Ishikawa (cell line): ENCODE data around the gene CLK4.

ENCODE experiments used
- CEBPB ChIP-seq: IDR thresholded peaks from 2 replicates; pipeline ENCODE4 v1.6.1; 2012
- CREB1 ChIP-seq: IDR thresholded peaks from 2 replicates; pipeline ENCODE4 v1.6.1; 2012; ENCODE audit warnings: low read depth
- EGR1 ChIP-seq: IDR thresholded peaks from 2 replicates; pipeline ENCODE4 v1.6.1; 2012
- EP300 ChIP-seq: IDR thresholded peaks from 2 replicates; pipeline ENCODE4 v1.6.1; 2012; ENCODE audit warnings: borderline replicate concordance
- FOXM1 ChIP-seq: IDR thresholded peaks from 2 replicates; pipeline ENCODE4 v1.6.1; 2012; ENCODE audit warnings: low read depth, borderline replicate concordance
- NFIC ChIP-seq: IDR thresholded peaks from 2 replicates; pipeline ENCODE4 v1.6.1; 2012
- RAD21 ChIP-seq: IDR thresholded peaks from 2 replicates; pipeline ENCODE4 v1.6.1; 2012; ENCODE audit warnings: low read depth
- TAF1 ChIP-seq: IDR thresholded peaks from 2 replicates; pipeline ENCODE4 v1.6.1; 2012; ENCODE audit warnings: low read depth, mild to moderate bottlenecking
- TCF12 ChIP-seq: IDR thresholded peaks from 2 replicates; pipeline ENCODE4 v1.6.1; 2012; ENCODE audit warnings: low read depth
- TEAD4 ChIP-seq: IDR thresholded peaks from 2 replicates; pipeline ENCODE4 v1.6.1; 2012
- YY1 ChIP-seq: IDR thresholded peaks from 2 replicates; pipeline ENCODE4 v1.6.1; 2012; ENCODE audit warnings: low read depth
- ZBTB7A ChIP-seq: IDR thresholded peaks from 2 replicates; pipeline ENCODE4 v1.6.1; 2012; ENCODE audit warnings: low read depth
- TF ChIP-seq, protein P1 (sequence below): IDR thresholded peaks from 2 replicates; pipeline ENCODE4 v1.6.1; 2012
- TF ChIP-seq, protein P2 (sequence below): IDR thresholded peaks from 2 replicates; pipeline ENCODE4 v1.6.1; 2012; ENCODE audit warnings: low read depth, mild to moderate bottlenecking
- TF ChIP-seq, protein P3 (sequence below): IDR thresholded peaks from 2 replicates; pipeline ENCODE4 v1.6.1; 2012

Gene CLK4

DNA sequence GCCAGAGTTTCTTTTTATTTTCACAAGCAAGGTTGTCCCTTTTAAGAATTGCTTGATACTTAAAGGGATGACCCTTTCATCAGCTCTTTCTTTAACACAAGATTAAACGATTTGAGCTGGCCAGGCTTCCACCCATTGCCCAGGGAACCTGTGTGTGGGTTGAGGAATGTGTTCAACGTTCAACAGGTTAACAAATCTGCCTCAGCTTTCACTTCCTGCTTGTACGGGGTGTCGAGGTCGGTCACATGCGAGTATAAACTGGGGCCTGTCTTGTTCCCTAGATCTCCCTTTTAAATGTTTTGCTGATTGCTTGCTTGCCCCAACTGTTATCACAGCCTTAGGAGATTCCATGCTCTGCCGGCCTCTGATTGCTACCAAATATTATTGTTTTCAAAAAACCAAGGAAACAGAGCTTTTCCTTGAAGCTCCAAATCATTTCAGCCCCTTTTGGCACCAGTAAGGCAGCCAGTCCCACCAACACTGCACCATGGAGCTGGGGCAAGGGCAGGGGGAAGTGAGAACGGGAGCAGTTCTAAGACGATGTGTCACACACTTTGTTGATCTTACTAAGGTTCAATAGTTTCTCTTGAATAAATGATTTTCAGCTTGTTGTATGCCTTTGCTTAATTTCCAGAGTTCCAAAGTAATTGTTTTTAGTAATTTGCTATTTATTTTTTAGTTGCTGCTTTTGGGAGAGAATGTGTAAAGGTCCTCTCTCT is 10.7 kb upstream of the CLK4 start:
- TF ChIP-seq, protein P1, sequence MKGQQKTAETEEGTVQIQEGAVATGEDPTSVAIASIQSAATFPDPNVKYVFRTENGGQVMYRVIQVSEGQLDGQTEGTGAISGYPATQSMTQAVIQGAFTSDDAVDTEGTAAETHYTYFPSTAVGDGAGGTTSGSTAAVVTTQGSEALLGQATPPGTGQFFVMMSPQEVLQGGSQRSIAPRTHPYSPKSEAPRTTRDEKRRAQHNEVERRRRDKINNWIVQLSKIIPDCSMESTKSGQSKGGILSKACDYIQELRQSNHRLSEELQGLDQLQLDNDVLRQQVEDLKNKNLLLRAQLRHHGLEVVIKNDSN = no peak
- TF ChIP-seq FOXM1 (no peak), ZBTB7A (no peak), CEBPB (no peak), CREB1 (no peak), TAF1 (no peak), EGR1 (no peak), TCF12 (no peak), EP300 (no peak), TEAD4 (no peak), RAD21 (no peak), NFIC (no peak), YY1 (no peak)
- TF ChIP-seq, protein P2, sequence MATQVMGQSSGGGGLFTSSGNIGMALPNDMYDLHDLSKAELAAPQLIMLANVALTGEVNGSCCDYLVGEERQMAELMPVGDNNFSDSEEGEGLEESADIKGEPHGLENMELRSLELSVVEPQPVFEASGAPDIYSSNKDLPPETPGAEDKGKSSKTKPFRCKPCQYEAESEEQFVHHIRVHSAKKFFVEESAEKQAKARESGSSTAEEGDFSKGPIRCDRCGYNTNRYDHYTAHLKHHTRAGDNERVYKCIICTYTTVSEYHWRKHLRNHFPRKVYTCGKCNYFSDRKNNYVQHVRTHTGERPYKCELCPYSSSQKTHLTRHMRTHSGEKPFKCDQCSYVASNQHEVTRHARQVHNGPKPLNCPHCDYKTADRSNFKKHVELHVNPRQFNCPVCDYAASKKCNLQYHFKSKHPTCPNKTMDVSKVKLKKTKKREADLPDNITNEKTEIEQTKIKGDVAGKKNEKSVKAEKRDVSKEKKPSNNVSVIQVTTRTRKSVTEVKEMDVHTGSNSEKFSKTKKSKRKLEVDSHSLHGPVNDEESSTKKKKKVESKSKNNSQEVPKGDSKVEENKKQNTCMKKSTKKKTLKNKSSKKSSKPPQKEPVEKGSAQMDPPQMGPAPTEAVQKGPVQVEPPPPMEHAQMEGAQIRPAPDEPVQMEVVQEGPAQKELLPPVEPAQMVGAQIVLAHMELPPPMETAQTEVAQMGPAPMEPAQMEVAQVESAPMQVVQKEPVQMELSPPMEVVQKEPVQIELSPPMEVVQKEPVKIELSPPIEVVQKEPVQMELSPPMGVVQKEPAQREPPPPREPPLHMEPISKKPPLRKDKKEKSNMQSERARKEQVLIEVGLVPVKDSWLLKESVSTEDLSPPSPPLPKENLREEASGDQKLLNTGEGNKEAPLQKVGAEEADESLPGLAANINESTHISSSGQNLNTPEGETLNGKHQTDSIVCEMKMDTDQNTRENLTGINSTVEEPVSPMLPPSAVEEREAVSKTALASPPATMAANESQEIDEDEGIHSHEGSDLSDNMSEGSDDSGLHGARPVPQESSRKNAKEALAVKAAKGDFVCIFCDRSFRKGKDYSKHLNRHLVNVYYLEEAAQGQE = no peak
- TF ChIP-seq, protein P3, sequence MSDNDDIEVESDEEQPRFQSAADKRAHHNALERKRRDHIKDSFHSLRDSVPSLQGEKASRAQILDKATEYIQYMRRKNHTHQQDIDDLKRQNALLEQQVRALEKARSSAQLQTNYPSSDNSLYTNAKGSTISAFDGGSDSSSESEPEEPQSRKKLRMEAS = no peak

DNA sequence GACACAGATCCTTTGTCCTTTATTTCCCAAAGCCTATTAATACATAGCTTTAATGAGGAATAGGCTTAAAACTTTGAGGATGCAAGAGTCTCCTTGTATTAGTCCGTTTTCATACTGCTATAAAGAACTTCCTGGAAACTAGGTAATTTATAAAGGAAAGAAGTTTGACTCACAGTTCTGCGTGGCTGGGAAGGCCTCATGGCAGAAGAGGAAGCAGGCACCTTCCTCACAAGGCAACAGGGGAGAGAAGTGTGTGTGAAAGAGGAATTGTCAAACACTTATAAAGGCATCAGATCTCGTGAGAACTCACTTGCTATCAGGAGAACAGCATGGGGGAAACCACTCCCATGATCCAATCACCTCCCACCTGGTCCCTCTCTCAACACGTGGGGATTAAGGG is 5.4 kb upstream of the CLK4 start:
- TF ChIP-seq EP300 (no peak), EGR1 (no peak), NFIC (no peak), YY1 (no peak), CREB1 (no peak), TAF1 (no peak), RAD21 (no peak), ZBTB7A (no peak), TCF12 (no peak), FOXM1 (no peak), TEAD4 (no peak), CEBPB (no peak)
- TF ChIP-seq, protein P3 = no peak
- TF ChIP-seq, protein P2 = no peak
- TF ChIP-seq, protein P1 = no peak

DNA sequence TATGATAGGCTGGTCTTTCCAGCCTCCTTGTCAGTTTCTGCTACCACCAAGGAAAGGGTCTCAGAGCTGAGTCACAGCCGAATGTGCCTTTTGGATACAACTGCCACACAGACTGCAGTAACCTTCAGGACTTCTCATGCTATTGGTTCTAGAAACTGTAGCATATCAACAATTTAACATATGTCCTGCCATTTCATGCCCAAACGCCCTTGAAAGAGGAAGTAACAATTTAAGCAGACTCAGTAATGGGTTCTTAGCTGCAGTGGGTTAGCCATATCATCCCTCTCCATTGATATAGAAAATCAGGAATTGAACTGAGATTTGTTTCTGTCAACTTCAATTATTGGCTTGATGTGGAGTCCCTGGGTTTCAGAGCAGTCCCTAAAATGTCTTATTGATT is 4.1 kb upstream of the CLK4 start:
- TF ChIP-seq TEAD4 (no peak), YY1 (no peak), EGR1 (no peak), CREB1 (no peak), FOXM1 (no peak), CEBPB (no peak), RAD21 (no peak), TAF1 (no peak), EP300 (no peak), TCF12 (no peak), NFIC (no peak), ZBTB7A (no peak)
- TF ChIP-seq, protein P1 = no peak
- TF ChIP-seq, protein P2 = no peak
- TF ChIP-seq, protein P3 = no peak

DNA sequence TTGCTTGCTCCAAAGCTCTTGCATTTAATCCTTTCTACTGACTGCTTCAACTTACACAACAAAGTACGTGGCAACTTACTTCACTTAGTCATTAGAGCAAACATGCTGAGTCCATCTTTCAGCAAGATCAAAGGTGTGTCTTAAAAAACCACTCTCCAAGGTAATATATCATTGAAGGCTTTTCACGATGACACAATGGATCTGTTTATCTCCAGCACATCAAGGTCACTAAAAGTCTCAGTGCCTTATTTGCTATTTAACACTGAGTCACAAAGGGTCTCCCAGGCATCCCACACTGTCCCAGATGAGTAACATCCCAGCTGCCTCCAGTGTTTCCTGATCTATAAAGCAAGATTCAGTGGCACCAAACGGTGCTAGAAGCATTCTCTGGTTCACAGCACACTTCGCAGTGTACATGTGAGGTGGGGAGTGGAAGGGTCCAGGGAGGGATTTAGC is 3.7 kb upstream of the CLK4 start:
- TF ChIP-seq TCF12 (no peak), RAD21 (no peak), FOXM1 (no peak), TEAD4 (no peak), EGR1 (no peak), YY1 (no peak), CREB1 (no peak), TAF1 (no peak), NFIC (no peak)
- TF ChIP-seq, protein P2 = no peak
- TF ChIP-seq, protein P3 = no peak
- TF ChIP-seq, protein P1 = no peak
